Breast epithelium (tissue), 4 donors: ENCODE data around the gene CBY2. TPM values are rescaled to one million over a fixed set of nuclear protein-coding genes. Genes with fewer than 3 reads are reported as not detected.

Experiments used
- DNase-seq, 2 donors: peaks; one replicate each; pipeline ENCODE4 v3.0.0-alpha.2; 2019; ENCODE audit warnings: low spot score in 2 of 2
- H3K27ac ChIP-seq, 2 donors: fragments of 200-600 bp; sonication (generic) in 1 of 2; one replicate each; pipeline ENCODE4 v1.5.1; 2016 to 2019; ENCODE audit warnings: mild to moderate bottlenecking in 1 of 2
- H3K27me3 ChIP-seq, 2 donors: fragments of 200-600 bp; sonication (generic) in 1 of 2; one replicate each; pipeline versions ENCODE4 v1.5.1 to v1.6.0; 2017 to 2019; ENCODE audit warnings: control low read depth in 1 of 2, mild to moderate bottlenecking in 1 of 2
- H3K36me3 ChIP-seq: fragments of 200-600 bp; one replicate; pipeline ENCODE4 v1.5.1; 2019
- H3K4me1 ChIP-seq, 2 donors: fragments of 200-600 bp; sonication (generic); one replicate each; pipeline ENCODE4 v1.5.1; 2016 to 2019; ENCODE audit warnings: control low read depth in 1 of 2
- H3K4me3 ChIP-seq, 3 donors: fragments of 200-600 bp; sonication (generic); 1 replicate in 2 of 3; 2 replicates in 1 of 3; pipeline ENCODE4 v1.5.1; 2016 to 2019; ENCODE audit warnings: mild to moderate bottlenecking in 3 of 3, moderate library complexity in 2 of 3
- H3K9me3 ChIP-seq, 2 donors: fragments of 200-600 bp; sonication (generic) in 1 of 2; one replicate each; pipeline ENCODE4 v1.5.1; 2016 to 2019; ENCODE audit warnings: control low read depth in 1 of 2
- POLR2A ChIP-seq: fragments of 450-650 bp; IDR thresholded peaks from one replicate; pipeline ENCODE4 v1.6.1; 2016; ENCODE audit warnings: antibody characterized with exemption, mild to moderate bottlenecking, moderate library complexity
- POLR2AphosphoS5 ChIP-seq, 3 donors: sonication (generic); formaldehyde crosslinking; IDR thresholded peaks; one replicate each; pipeline ENCODE4 v1.6.1; 2017; ENCODE audit warnings: antibody characterized with exemption in 3 of 3
- intact Hi-C: fragments of 100-400 bp; cut with DNase I; formaldehyde crosslinking; loops from one replicate; pipeline ENCODE4 v1.15.1; 2023; ENCODE audit warnings: low total_unique reads
- total RNA-seq, 3 donors: library from RNA; depleted of rRNA; stranded (reverse); fragments of >200 nt; gene quantifications; one replicate each; pipeline ENCODE4 v1.1.0, GENCODE V29; 2016
- TF ChIP-seq, protein P1 (sequence below), 3 donors: fragments of 450-650 bp; IDR thresholded peaks; one replicate each; pipeline ENCODE4 v1.5.1; 2016 to 2017; ENCODE audit warnings: antibody characterized with exemption in 3 of 3, mild to moderate bottlenecking in 3 of 3, moderate library complexity in 3 of 3

CBY2 gene
- total RNA-seq, 3 donors from 2014 or later = not detected

DNA sequence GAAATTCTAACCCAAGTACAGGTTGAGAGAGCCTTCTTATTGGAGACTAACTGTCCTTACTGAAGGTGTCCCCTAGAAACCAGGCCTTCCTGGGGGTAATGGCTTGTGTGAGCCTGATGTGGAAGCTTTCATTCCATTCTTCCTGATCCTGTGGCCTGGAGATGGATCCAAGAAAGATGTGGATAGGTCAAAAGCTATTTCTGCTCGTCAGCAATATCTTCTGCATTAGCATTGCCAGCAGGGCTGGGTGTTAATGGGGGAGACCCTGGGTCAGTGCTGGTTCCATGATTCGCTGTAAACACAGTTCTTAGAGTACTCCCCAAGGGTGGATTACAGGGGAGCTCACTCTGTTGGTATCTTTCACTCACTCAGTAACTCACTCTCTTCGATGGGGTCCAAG, 42.9 kb downstream of the CBY2 start:
- intact Hi-C loops = no loop called here
- Histone ChIP-seq H3K9me3 (no peaks in the 10 kb centered on the region), H3K36me3 (no peaks in the 10 kb centered on the region), H3K4me1 (no peaks in the 10 kb centered on the region), H3K4me3 (no peak overlapping the region), H3K27me3 (no peaks in the 10 kb centered on the region), H3K27ac (no peak overlapping the region)
- DNase-seq = no peak
- TF ChIP-seq, protein P1, sequence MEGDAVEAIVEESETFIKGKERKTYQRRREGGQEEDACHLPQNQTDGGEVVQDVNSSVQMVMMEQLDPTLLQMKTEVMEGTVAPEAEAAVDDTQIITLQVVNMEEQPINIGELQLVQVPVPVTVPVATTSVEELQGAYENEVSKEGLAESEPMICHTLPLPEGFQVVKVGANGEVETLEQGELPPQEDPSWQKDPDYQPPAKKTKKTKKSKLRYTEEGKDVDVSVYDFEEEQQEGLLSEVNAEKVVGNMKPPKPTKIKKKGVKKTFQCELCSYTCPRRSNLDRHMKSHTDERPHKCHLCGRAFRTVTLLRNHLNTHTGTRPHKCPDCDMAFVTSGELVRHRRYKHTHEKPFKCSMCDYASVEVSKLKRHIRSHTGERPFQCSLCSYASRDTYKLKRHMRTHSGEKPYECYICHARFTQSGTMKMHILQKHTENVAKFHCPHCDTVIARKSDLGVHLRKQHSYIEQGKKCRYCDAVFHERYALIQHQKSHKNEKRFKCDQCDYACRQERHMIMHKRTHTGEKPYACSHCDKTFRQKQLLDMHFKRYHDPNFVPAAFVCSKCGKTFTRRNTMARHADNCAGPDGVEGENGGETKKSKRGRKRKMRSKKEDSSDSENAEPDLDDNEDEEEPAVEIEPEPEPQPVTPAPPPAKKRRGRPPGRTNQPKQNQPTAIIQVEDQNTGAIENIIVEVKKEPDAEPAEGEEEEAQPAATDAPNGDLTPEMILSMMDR (IDR thresholded peaks at IDR 0.05) = no peak
- no peak for TF ChIP-seq POLR2AphosphoS5 (IDR thresholded peaks at IDR 0.05)
- no peak for TF ChIP-seq POLR2A

DNA sequence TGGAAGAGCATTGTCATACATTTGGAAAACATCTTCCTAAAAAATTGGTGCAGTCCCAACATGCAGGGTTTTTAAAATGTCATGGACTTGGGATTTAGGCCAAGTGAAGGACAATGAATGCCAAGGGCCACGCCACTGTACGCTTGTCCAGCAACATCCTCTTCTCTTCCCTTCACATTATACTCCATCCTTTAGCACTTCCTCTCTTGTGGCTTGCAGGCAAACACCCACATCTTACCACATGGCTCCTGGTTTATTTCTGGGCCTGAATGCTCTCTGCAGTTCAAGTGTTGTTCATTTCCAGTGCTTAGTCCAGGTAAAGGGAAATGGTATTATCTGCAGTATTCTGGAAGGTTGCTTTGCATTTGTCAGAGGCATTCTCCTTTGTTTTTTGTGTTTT, 45.0 kb downstream of the CBY2 start:
- intact Hi-C loops = no loop called here
- Histone ChIP-seq H3K27ac (no peak overlapping the region), H3K9me3 (no peaks in the 10 kb centered on the region), H3K4me1 (no peaks in the 10 kb centered on the region), H3K27me3 (no peaks in the 10 kb centered on the region), H3K4me3 (no peak overlapping the region), H3K36me3 (no peaks in the 10 kb centered on the region)
- DNase-seq = no peak
- TF ChIP-seq, protein P1 (IDR thresholded peaks at IDR 0.05) = no peak
- TF ChIP-seq POLR2AphosphoS5 (IDR thresholded peaks at IDR 0.05) = no peak
- TF ChIP-seq POLR2A = no peak

DNA sequence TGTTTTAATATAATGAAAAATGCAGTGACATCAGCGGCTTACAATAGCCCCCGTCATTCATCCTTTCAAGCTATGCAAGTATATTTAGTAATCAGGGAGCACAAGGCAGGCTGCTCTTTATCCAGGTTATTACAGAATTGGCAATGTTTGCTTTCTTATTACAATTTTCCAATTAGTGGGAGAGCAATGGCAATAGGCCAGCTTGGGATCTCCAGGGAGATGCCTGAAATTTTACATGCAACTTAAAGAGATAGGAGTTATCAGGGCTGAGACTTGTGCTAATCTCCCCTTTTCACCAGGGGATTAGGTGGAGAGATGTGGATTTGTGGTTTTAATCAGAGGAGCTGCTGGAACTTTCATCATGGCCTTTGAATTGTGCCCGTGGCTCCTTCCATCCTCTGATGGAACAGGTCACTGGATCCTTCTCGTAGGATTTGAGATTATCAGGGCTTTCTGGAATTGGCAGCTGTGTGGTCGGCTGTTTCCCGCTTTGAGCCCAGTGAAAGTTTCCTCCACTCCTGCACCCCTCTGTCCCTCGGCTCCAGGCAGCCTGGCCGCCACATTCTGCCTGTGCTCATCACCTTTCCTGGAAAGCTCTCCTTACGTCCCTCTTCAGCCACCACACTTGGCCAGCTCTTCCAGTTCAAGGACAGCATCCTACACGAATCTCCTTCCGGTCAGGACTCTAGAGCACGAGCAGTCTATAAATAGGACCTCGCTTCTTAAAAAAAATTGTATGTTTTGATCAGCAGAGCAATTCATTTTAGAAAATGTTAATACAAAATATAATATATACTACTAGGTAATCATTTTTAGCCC, 47.0 kb downstream of the CBY2 start:
- DNase-seq = no peak
- Histone ChIP-seq H3K27ac (no peak overlapping the region), H3K4me1 (no peaks in the 10 kb centered on the region), H3K9me3 (no peaks in the 10 kb centered on the region), H3K36me3 (no peaks in the 10 kb centered on the region), H3K4me3 (no peak overlapping the region), H3K27me3 (no peaks in the 10 kb centered on the region)
- TF ChIP-seq, protein P1 (IDR thresholded peaks at IDR 0.05) = no peak
- TF ChIP-seq POLR2A (no peak), POLR2AphosphoS5 (IDR thresholded peaks at IDR 0.05) (no peak)
- intact Hi-C loops = no loop called here

DNA sequence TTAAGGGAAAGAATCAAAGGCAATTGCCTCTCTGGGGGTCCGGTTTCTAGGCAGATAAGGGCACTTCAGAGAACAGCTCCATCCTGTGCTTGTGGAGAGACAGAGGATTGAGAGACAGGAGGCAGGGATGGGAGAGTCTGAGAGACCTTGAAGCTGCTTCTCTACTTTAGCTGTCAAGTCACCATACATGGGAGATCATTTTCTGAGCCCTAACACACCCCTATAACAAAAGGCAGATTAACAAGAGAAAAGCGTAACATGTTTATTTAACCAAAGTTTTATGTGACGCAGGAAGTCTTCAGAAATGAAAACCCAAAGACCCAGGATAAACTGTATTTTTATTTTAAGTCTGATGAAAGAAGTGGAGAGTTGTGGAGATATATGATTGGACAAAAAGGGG, 48.4 kb downstream of the CBY2 start:
- Histone ChIP-seq H3K27me3 (no peaks in the 10 kb centered on the region), H3K36me3 (no peaks in the 10 kb centered on the region), H3K4me1 (no peaks in the 10 kb centered on the region), H3K9me3 (no peaks in the 10 kb centered on the region), H3K27ac (no peak overlapping the region), H3K4me3 (no peak overlapping the region)
- no peak for DNase-seq
- intact Hi-C loops = no loop called here
- no peak for TF ChIP-seq POLR2AphosphoS5 (IDR thresholded peaks at IDR 0.05)
- TF ChIP-seq, protein P1 (IDR thresholded peaks at IDR 0.05) = no peak
- no peak for TF ChIP-seq POLR2A

DNA sequence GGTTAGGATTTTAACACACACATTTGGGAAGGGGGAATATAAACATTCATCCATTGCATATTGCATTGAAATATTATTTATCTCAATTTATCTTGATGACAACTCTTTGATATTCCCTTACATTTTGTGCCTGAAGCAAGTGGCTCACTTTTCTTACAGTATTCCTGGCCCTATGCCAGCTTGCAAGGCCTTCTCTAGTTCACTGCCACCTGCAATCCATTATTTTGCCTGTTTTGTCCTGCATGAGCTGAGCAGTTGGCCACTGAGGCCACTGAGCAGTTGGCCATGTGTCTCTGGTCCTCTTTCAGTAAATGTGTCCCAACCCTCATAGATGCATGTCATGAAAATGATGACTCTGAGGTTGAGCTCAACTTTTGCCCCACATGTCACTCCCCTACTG, 49.8 kb downstream of the CBY2 start:
- H3K27ac ChIP-seq = no peak overlapping the region
- intact Hi-C loops = no loop called here
- no peaks in the 10 kb centered on the region for H3K4me1 ChIP-seq
- H3K27me3 ChIP-seq = no peaks in the 10 kb centered on the region
- H3K4me3 ChIP-seq = no peak overlapping the region
- DNase-seq = no peak
- peaks cover 2 to 4% of the 10 kb centered on the region in 2 donors for H3K9me3 ChIP-seq
- no peaks in the 10 kb centered on the region for H3K36me3 ChIP-seq
- TF ChIP-seq POLR2A (no peak), POLR2AphosphoS5 (IDR thresholded peaks at IDR 0.05) (no peak)
- TF ChIP-seq, protein P1 (IDR thresholded peaks at IDR 0.05) = no peak
